Parathyroid adenoma (tissue), 2 donors: ENCODE data around the gene MSI2.
"Not testable (repeated sequence)": the region's sequence is repeated elsewhere in the genome, so short reads cannot be mapped to it uniquely, and the experiment has no call there.

Experiments
- H2AFZ ChIP-seq: fragments of 300-600 bp; sonication (generic); one replicate; pipeline ENCODE4 v1.7.0; 2017; ENCODE audit warnings: antibody characterized with exemption, mild to moderate bottlenecking
- H3K27ac ChIP-seq: fragments of 300-600 bp; sonication (generic); one replicate; pipeline ENCODE4 v1.7.0; 2017
- H3K27me3 ChIP-seq: fragments of 300-600 bp; sonication (generic); one replicate; pipeline ENCODE4 v1.7.0; 2017; ENCODE audit warnings: low read length; ENCODE audit not compliant: control insufficient read depth, insufficient read depth
- H3K36me3 ChIP-seq: fragments of 300-600 bp; sonication (generic); one replicate; pipeline ENCODE4 v1.7.0; 2017; ENCODE audit warnings: low read length; ENCODE audit not compliant: control insufficient read depth, insufficient read depth
- H3K4me1 ChIP-seq: fragments of 300-600 bp; sonication (generic); one replicate; pipeline ENCODE4 v1.7.0; 2017; ENCODE audit warnings: control low read depth
- H3K4me2 ChIP-seq: fragments of 300-600 bp; sonication (generic); one replicate; pipeline ENCODE4 v1.7.0; 2017; ENCODE audit warnings: low read length
- H3K4me3 ChIP-seq: fragments of 300-600 bp; sonication (generic); one replicate; pipeline ENCODE4 v1.7.0; 2017; ENCODE audit warnings: low read depth, low read length
- H3K79me2 ChIP-seq: fragments of 300-600 bp; sonication (generic); one replicate; pipeline ENCODE4 v1.7.0; 2017; ENCODE audit warnings: control low read depth
- H3K9ac ChIP-seq: fragments of 300-600 bp; sonication (generic); one replicate; pipeline ENCODE4 v1.7.0; 2017; ENCODE audit warnings: mild to moderate bottlenecking
- H3K9me3 ChIP-seq: fragments of 300-600 bp; sonication (generic); one replicate; pipeline ENCODE4 v1.7.0; 2017; ENCODE audit warnings: low read length; ENCODE audit not compliant: control insufficient read depth
- CTCF ChIP-seq: fragments of 300-600 bp; sonication (generic); IDR thresholded peaks from one replicate; pipeline ENCODE4 v1.7.0; 2017; ENCODE audit warnings: antibody characterized with exemption, mild to moderate bottlenecking
- donor health status: primary hyperparathyroidism.

MSI2 gene

DNA sequence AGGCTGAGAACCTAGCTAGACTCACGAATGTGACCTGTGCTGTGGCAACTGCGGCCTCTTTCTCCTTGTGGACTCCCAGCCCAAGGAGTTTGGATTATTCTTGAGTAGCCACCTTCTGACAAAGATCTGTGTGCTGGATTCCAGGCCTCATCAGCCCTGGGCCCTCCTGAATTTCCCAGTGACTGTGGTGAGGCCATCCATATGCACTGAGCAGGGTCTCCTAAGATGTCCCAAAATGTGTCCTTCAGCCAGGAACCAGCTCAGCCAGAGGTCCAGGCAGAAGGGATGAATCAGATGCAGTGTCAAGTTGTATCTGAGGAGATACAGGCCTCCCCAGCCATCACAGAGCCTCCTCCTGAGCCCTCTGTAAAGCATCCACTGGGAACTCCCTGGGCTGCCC is 364.3 kb downstream of the MSI2 start:
- Histone ChIP-seq H3K9me3 (no peaks in the 10 kb centered on the region), H3K36me3 (no peaks in the 10 kb centered on the region), H3K4me1 (peaks cover 25% of the 10 kb centered on the region), H3K9ac (no peak overlapping the region), H3K27me3 (no peaks in the 10 kb centered on the region), H3K4me3 (no peak overlapping the region), H2AFZ (no peak overlapping the region), H3K27ac (no peak overlapping the region), H3K79me2 (peaks cover 39% of the 10 kb centered on the region), H3K4me2 (no peak overlapping the region)
- no peak for TF ChIP-seq CTCF

- H3K27ac ChIP-seq, H3K27me3 ChIP-seq, H3K4me2 ChIP-seq, H3K4me3 ChIP-seq, H2AFZ ChIP-seq, H3K36me3 ChIP-seq, H3K9ac ChIP-seq, H3K9me3 ChIP-seq: not testable (repeated sequence)
- peaks cover 47% of the 10 kb centered on the region for H3K79me2 ChIP-seq
- peaks cover 25% of the 10 kb centered on the region for H3K4me1 ChIP-seq
Observed at GRCh38 chr17:57621791-57622190, 365.5 kb downstream of the MSI2 start.

DNA sequence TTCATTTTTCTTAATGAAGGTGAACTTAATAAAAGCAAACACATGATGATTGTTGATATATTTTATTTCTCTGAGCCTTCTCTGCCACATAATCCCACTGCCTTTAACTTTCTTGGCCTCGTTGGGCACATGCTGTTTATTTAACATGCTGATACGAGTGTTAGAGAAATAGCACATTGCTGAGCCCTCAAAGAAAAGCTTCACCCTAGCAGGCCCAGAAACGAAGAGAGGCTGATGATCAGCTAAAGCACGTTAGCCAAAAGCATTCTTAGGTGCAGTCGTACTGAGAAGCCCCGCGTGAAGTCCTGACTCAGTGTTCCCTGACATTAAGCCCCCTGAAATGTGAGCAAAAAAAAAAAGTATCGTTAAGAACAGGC is 366.0 kb downstream of the MSI2 start:
- peaks cover 53% of the 10 kb centered on the region for H3K79me2 ChIP-seq
- H3K36me3 ChIP-seq = no peaks in the 10 kb centered on the region
- peak overlapping the region; percentile 12 for H3K4me2 ChIP-seq
- H3K9ac ChIP-seq = no peak overlapping the region
- no peak overlapping the region for H3K4me3 ChIP-seq
- no peak overlapping the region for H3K27ac ChIP-seq
- H3K9me3 ChIP-seq = no peaks in the 10 kb centered on the region
- no peak for TF ChIP-seq CTCF
- H3K4me1 ChIP-seq = peaks cover 25% of the 10 kb centered on the region
- no peaks in the 10 kb centered on the region for H3K27me3 ChIP-seq
- no peak overlapping the region for H2AFZ ChIP-seq

- H3K27me3 ChIP-seq = no peaks in the 10 kb centered on the region
- H3K27ac ChIP-seq = no peak overlapping the region
- no peak overlapping the region for H2AFZ ChIP-seq
- H3K79me2 ChIP-seq = peaks cover 58% of the 10 kb centered on the region
- TF ChIP-seq CTCF = no peak
- no peaks in the 10 kb centered on the region for H3K36me3 ChIP-seq
- no peaks in the 10 kb centered on the region for H3K9me3 ChIP-seq
- peak overlapping the region; percentile 12 for H3K4me2 ChIP-seq
- H3K9ac ChIP-seq = no peak overlapping the region
- peaks cover 25% of the 10 kb centered on the region for H3K4me1 ChIP-seq
- H3K4me3 ChIP-seq = no peak overlapping the region
Observed at GRCh38 chr17:57622683-57623433, 366.5 kb downstream of the MSI2 start.

- TF ChIP-seq CTCF = no peak
- Histone ChIP-seq H3K4me3 (no peak overlapping the region), H3K4me2 (no peak overlapping the region), H3K36me3 (no peaks in the 10 kb centered on the region), H3K27ac (no peak overlapping the region), H3K4me1 (peaks cover 25% of the 10 kb centered on the region), H3K9me3 (no peaks in the 10 kb centered on the region), H3K79me2 (peaks cover 65% of the 10 kb centered on the region), H2AFZ (no peak overlapping the region), H3K9ac (no peak overlapping the region), H3K27me3 (no peaks in the 10 kb centered on the region)
Observed at GRCh38 chr17:57623620-57624019, 367.3 kb downstream of the MSI2 start.
